Measurements from ENCODE around the gene FAM229B.

The FAM229B gene

DNA sequence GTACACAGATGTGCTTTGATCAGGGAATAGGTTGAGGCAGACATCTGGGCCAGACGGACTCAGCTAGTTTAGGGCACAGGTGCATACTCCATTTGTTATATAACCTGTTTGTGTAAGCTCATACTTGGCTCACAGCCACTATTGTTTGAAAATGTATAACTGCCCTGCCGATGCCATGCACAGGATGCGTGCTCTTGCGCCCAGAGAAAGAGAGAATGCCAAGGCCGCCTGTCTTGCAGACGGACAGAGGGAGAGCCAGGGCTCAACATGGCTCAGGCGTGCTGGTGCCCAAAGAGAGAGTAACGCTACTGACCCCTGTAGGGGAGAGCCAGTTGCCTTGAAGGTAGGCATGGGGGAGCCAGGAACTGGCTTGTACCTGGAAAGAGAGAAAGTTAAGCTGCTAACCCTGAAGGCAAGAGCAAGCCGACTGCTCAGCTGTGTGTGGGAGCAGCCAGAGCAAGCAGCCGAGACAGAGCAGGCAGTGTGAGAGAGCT lies 57.7 kb downstream of the FAM229B start:
- DNase-seq = no peak

DNA sequence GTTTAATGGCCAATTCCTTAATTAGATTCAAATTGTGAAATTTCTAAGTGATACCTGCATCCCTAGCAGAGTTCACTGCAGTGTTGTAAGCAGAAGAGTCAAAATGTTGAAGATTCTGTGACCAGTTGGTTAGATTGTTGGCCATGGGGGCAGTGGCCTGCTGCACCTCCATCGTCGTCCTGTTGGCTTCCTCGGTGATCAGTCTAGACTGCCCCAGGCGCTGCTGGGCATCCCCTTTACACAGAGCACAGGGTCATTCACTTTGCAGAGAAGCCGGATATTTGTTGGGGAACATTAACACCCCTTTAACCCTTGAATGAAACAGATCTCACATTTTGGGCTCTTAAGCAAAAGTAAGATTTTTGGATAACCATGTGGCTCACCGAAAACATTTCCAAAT lies 60.7 kb downstream of the FAM229B start:
- DNase-seq = no peak

DNA sequence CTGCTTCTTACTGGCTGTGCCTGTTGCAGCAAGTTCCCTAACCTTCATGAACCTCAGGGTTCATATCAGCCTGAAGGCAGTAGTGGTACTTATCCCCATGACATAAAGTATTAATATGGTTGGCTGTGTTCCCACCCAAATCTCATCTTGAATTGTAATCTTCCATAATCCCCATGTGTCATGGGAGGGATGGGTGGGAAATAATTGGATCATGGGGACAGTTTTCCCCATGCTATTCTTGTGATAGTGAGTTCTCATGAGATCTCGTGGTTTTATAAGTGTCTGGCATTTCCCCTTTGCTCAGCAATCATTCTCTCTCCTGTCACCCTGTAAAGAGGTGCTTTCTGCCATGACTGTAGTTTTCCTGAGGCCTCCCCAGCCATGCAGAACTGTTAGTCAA lies 61.8 kb downstream of the FAM229B start:
- no peak for DNase-seq

DNA sequence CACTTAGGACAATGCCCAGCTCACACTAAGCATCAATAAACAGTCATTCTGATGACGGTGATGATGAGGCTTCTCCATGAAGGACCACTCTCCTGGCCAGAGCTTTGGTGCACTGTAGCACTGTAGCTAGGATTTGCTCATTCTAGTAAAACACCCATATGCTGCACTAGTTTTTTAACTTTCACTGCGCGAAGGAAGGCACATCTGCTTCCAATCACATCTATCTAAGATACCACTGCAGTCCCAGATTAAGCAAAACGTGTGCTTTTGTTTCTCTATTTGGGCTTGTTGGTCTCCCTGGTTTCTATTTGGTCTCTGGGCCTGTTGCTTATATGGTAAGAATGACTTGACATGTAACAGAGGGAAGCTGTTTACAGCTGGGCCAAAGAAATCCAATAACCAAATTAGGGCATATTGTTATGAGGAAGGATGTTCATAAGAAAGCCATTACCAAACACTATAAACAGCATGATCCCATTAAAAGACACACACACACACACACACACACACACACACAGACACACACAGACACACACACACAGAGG lies 62.4 kb downstream of the FAM229B start:
- DNase-seq = no peak

DNA sequence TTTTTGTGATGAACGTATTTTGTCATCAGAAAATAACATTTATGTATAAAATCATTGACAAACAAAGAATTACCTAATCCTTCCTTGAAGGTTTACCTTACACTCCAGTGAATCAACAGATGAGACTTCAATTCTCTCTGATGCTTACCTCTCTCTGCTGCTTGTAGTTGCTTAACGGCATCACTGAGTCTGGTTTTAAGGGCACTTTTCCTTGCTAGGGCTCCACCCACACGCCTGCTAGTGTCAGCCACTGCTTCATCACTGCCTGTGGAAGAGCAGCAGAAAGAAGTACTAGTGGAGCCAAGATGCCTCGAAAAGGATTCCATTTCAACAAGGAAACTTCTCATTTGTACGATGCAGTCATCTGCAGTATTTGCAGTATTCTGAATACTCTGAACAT lies 63.0 kb downstream of the FAM229B start:
- DNase-seq = no peak
